GM19395 (cell line): ENCODE data around the gene MYO5B.

Experiments
- ATAC-seq: cut with Tn5 transposase; IDR thresholded peaks from one replicate; pipeline ENCODE4 v1.9.1; 2021; ENCODE audit warnings: mild to moderate bottlenecking, moderate library complexity; ENCODE audit not compliant: unreplicated experiment

MYO5B gene

DNA sequence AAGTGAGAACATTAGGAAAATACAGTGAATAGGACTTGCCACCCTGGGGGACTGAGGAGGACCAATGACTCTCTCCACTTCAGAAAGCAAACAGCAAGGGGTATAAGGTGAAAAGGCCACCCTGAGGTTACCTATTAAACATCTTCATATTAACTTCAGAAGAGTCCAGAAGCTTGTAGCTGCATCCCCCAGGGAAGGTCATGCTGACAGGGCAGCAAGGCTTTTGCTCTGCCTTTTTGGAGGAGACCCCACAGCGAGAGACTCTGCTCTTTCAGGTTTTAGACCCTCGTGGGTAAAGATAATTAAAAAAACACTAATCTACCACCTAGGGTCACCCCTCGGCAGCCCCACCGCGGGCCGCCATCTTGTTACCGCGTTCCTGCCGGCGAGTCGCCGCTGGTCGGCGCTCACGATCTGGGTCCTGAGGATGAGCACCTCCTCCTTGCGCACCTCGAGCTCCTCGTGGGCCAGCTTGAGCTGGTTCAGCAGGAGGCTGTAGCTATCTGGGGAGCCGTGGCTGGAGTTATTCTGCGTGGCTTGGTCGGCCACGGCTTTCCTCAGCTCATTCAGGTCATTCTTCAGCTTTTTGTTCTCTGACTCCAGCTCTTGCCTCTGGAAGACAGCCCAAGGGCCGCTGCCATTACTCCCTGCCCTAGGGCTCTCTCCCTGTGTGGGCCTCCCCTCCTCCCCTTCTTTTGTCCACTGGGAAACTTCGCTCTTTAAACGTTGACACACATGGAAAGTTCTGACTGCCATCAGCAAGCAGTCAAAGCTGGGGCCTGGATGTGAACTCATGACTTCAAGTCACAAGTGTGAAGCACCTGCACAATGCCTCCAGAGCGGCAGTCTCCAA, 331.0 kb downstream of the MYO5B start:
- no peak for ATAC-seq

DNA sequence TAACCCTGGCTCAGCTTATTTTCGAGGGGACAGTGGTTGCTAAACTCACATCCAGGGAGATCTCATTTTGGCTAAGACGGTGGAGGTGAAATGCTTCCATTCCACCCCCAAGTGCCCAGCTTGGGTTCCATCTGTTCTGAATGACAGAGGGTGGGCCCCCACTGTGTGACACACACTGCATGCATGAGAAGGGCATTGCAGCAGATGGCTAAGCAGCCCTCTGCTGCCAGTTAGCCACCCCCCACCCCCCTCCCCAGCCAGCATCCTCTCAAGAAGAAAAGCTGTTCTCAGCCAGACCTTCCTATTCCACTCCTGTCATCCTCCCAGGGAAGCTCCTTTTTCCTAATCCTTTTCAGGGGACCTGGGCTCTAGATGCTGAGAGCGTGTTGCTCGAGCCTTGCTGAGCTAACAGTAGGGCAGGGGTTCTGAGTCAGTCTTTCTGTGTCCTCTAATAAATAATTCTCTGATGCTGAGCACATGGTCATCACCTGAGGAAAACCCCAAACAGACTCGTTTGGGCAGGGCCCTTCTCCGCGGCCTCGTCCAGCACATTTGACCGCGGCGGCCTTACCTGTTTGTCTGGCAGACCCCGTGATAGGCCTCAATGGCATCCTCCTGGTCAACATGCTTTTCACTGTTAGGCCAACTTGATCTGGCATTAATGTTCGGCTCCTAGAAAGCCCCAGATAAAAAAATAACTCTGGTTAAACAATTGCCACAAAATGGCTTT, 332.1 kb downstream of the MYO5B start:
- no peak for ATAC-seq

DNA sequence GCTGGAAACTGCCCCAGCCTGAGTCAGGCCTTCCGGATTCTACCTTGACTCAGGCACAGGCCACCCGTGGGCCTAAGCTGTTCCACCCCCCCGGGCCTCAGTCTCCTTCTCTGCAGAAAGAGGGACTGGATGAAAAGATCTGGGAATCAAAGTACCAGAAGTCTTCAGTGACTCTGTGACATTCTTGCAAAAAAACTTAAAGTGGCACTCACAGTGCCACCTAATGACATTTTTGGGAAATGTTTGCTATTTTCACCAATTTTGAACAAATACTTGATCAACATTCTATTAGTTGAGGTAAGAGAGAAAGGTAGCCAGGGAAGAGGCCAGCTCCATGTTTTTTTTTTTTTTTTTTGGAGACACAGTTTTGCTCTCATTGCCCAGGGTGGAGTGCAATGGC, 333.3 kb downstream of the MYO5B start:
- ATAC-seq, result no peak

DNA sequence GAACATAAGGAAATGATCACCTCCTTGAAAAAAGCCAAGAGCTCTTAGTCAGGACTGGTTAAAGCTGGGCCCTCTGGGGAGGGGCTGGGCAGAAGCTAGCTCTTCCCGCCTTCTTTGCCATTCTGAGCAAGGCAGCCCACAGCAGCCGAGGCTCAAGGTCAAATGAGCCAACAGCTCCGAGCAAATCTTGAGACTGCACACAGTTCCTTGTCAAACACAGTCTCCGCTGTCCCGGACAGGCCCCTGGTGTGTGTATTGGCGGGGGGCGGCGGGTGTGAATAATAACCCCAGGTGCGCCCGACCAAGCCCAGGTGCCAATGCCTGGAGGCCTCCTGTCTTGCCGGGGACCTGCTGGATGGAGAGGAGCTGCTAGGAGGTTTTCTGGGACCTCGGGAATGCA, 335.2 kb downstream of the MYO5B start:
- ATAC-seq, result no peak

- no peak for ATAC-seq
Observed at GRCh38 chr18:49859021-49859359, 336.0 kb downstream of the MYO5B start.

DNA sequence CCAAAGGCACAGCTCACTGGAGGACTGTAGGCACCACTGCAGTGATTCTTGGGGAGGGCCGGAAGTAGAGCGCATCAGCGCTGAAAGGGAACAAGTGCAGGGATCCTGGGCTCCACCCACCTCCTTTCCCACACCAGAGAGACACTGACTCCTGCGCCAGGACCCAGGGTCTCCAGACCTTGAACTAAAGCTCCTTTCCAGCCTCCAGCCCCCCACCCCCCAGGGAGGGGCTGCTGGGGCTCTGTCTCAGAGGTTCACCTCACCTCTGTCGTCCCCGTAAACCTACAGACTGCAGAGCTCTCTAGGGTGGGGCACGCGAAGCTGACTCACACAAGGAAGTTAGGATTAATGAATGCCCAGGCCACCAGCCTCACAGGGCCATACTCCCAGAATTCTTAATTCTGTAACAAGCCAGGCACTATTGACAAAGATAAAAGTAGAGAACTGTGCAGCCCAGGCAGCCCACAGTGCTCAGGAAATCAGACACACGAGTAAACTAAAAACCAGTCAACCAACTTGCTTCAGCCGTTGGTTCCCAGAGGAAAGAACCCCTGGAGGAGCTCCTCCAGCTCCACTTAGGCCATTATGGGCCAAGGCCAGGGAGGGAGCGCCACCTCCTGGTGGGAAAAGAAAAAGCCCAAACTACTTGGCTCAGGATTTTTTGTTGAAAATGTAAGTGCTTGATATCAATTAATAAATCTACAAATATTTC, 336.5 kb downstream of the MYO5B start:
- no peak for ATAC-seq

GRCh38 chr18:49857708-49858107, 337.2 kb downstream of the MYO5B start:
- ATAC-seq, result no peak

GRCh38 chr18:49856496-49856895, 338.5 kb downstream of the MYO5B start:
- no peak for ATAC-seq

DNA sequence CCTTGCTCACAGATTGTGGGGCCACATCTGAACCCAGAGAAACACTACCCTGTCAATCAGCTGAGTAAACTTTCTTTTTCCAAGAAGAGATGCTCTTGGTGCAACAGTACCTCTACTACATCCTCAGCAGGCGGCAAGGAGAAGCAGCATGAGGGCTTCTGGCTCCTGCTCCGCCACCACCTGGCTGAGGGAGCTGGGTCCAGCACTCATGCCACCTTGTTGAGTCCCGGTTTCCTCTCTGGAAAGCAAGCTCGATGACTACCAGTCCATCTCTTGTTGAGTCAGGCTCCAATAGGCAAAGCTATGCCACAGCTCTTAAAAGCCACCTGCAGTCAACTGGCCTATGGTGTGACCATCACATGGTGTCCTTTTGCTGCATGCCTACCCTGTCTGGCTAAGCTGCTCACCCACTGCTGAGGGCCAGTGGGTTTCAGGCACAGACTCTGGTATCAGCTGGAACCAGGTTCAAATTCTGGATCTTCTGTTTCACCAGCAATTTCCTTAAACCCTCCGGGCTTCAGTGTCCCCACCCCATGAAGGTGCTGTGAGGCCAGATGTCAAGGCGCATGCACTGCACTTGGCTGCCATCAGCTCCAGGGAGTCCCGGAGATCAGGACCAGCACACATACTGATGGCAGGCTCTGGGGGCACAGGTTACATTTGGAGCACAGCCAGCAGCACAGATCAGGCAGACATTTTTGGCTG, 339.1 kb downstream of the MYO5B start:
- ATAC-seq, result no peak

- ATAC-seq, result no peak
Observed at GRCh38 chr18:49854681-49855080, 340.3 kb downstream of the MYO5B start.

GRCh38 chr18:49853436-49853835, 341.5 kb downstream of the MYO5B start:
- no peak for ATAC-seq

- ATAC-seq, result no peak
Observed at GRCh38 chr18:49853011-49853410, 341.9 kb downstream of the MYO5B start.

GRCh38 chr18:49851624-49852023, 343.3 kb downstream of the MYO5B start:
- no peak for ATAC-seq

DNA sequence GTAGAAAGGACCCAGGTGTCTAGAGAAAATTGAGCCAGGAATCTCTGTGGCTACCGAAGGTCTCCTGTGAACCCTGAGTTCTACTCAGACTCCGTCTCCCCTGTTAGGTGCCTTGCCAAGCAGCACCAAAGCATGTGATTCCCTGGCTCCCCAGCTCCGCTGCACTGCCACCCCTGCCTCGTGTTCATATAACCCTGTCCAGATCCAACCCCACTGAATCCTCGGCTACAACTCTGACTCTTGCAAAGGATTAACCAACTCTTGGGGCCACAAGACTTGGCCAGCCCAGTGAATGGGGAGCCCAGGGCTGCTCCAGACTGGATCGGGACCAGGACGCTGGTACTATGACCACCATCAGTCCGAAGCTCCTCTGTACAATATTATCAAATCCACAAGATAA, 344.3 kb downstream of the MYO5B start:
- no peak for ATAC-seq

- no peak for ATAC-seq
Observed at GRCh38 chr18:49849331-49850217, 345.4 kb downstream of the MYO5B start.

GRCh38 chr18:49848115-49848514, 346.8 kb downstream of the MYO5B start:
- ATAC-seq, result no peak

GRCh38 chr18:49847524-49847923, 347.4 kb downstream of the MYO5B start:
- ATAC-seq, result no peak

- no peak for ATAC-seq
Observed at GRCh38 chr18:49846718-49847470, 348.1 kb downstream of the MYO5B start.

GRCh38 chr18:49846361-49846662, 348.6 kb downstream of the MYO5B start:
- no peak for ATAC-seq
